ENCODE data around the gene GPR87.

DNA sequence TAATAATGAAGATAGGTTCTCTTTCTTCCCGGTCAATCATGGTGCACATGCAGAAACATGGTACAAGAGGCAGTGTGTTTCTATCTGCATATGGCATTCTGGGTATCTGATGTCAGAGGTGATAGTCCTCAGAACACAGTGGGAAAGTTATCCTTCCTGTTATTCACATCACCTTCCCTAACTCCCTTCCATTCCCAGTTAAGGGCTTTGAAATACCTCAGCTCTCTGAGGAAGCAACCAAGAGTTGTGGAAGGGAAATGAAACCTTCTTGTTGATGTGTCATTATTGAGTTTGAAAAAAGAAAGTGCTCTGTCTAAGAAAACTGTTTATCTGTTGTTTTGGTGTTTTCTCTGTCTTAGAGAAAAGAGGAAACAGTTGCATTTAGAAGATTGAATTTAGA, 34.6 kb upstream of the GPR87 start:
- TF ChIP-seq FOXM1 (IDR thresholded peaks at IDR 0.05; ENCODE audit: borderline replicate concordance) (no peak), NFRKB (IDR thresholded peaks at IDR 0.05) (no peak)
